Measurements from ENCODE around the gene KLHL12.

KLHL12 gene

DNA sequence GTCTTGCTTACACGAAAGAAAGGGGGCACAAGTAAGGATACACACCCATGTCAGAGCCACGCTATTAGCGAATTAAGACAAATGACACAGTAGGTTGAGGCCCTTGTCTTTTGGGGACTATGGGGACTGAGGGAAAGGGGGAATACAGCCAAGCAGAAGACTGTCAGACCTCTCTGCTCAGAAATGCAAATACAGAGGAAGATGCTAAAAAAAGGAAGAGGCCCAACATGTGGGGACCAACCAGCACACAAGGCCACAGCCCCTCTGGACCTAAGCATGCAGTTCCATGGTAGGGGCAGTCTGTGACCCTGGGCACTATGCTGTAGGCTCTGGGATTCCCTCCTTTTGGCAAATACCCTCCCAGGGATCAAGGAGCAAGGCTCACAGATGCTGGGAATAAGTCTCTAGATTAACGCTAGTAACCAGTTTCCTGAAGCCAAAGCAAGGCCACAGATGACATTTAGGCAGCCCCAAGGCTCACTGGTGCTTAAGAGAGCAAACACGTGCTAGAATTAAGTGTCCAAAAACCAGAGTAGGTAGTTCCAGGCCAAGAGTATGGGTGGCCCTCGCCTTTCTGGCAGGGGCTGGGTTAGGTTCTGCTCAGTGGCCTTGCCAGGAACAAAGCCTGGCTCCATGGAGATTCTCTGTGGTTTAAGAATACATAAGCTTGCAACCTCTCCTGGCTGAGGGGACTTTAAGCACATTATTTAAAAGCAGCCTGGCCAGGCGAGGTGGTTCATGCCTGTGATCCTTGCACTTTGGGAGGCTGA is 76.3 kb downstream of the KLHL12 start:
- ATAC-seq, result no peak
- TF ChIP-seq GLIS3 (CRISPR knock-in tag; IDR thresholded peaks at IDR 0.05), result no peak
- TF ChIP-seq, protein P1, sequence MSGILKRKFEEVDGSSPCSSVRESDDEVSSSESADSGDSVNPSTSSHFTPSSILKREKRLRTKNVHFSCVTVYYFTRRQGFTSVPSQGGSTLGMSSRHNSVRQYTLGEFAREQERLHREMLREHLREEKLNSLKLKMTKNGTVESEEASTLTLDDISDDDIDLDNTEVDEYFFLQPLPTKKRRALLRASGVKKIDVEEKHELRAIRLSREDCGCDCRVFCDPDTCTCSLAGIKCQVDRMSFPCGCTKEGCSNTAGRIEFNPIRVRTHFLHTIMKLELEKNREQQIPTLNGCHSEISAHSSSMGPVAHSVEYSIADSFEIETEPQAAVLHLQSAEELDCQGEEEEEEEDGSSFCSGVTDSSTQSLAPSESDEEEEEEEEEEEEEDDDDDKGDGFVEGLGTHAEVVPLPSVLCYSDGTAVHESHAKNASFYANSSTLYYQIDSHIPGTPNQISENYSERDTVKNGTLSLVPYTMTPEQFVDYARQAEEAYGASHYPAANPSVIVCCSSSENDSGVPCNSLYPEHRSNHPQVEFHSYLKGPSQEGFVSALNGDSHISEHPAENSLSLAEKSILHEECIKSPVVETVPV (CRISPR knock-in tag; IDR thresholded peaks at IDR 0.05), result no peak
- TF ChIP-seq OSR1 (CRISPR knock-in tag; IDR thresholded peaks at IDR 0.05), result no peak
- TF ChIP-seq ZNF70 (CRISPR knock-in tag; IDR thresholded peaks at IDR 0.05), result no peak
- no peak for TF ChIP-seq ZNF565 (CRISPR knock-in tag; conservative IDR thresholded peaks at IDR 0.05; ENCODE audit: low read depth)
- TF ChIP-seq, protein P2, sequence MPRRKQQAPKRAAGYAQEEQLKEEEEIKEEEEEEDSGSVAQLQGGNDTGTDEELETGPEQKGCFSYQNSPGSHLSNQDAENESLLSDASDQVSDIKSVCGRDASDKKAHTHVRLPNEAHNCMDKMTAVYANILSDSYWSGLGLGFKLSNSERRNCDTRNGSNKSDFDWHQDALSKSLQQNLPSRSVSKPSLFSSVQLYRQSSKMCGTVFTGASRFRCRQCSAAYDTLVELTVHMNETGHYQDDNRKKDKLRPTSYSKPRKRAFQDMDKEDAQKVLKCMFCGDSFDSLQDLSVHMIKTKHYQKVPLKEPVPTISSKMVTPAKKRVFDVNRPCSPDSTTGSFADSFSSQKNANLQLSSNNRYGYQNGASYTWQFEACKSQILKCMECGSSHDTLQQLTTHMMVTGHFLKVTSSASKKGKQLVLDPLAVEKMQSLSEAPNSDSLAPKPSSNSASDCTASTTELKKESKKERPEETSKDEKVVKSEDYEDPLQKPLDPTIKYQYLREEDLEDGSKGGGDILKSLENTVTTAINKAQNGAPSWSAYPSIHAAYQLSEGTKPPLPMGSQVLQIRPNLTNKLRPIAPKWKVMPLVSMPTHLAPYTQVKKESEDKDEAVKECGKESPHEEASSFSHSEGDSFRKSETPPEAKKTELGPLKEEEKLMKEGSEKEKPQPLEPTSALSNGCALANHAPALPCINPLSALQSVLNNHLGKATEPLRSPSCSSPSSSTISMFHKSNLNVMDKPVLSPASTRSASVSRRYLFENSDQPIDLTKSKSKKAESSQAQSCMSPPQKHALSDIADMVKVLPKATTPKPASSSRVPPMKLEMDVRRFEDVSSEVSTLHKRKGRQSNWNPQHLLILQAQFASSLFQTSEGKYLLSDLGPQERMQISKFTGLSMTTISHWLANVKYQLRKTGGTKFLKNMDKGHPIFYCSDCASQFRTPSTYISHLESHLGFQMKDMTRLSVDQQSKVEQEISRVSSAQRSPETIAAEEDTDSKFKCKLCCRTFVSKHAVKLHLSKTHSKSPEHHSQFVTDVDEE (CRISPR knock-in tag; IDR thresholded peaks at IDR 0.05), result no peak
- TF ChIP-seq ZC3H10 (CRISPR knock-in tag; IDR thresholded peaks at IDR 0.05), result no peak
- no peak for TF ChIP-seq ZNF8 (CRISPR knock-in tag; IDR thresholded peaks at IDR 0.05)
- no peak for TF ChIP-seq ESRRG (CRISPR knock-in tag; IDR thresholded peaks at IDR 0.05)
- no peak for TF ChIP-seq TOX (CRISPR knock-in tag; IDR thresholded peaks at IDR 0.05; ENCODE audit: borderline replicate concordance)
- TF ChIP-seq CSDC2 (CRISPR knock-in tag; IDR thresholded peaks at IDR 0.05), result no peak
- TF ChIP-seq, protein P3, sequence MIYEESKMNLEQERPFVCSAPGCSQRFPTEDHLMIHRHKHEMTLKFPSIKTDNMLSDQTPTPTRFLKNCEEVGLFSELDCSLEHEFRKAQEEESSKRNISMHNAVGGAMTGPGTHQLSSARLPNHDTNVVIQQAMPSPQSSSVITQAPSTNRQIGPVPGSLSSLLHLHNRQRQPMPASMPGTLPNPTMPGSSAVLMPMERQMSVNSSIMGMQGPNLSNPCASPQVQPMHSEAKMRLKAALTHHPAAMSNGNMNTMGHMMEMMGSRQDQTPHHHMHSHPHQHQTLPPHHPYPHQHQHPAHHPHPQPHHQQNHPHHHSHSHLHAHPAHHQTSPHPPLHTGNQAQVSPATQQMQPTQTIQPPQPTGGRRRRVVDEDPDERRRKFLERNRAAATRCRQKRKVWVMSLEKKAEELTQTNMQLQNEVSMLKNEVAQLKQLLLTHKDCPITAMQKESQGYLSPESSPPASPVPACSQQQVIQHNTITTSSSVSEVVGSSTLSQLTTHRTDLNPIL (CRISPR knock-in tag; IDR thresholded peaks at IDR 0.05; ENCODE audit: low read depth), result no peak

DNA sequence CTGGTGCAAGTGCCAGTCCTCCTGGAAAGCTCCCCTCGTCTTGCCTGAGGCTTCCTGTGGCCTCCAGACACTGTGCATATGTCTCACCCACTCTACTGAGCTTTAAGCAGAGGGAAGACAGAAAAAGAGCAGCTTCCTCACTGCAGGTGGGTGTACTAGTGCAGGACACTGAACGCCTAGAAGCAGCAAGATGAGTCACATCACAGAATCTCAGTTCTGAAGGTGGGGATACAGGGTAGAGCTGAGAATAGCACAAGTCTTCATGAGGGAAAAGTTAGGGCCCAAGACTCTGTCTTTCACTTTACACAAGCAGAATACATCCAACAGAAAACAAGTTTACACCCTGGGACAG is 78.9 kb downstream of the KLHL12 start:
- TF ChIP-seq, protein P2 (CRISPR knock-in tag; IDR thresholded peaks at IDR 0.05), result no peak
- TF ChIP-seq TCF4 (CRISPR knock-in tag; IDR thresholded peaks at IDR 0.05; ENCODE audit: borderline replicate concordance) (no peak), ESRRG (CRISPR knock-in tag; IDR thresholded peaks at IDR 0.05) (no peak), ZNF565 (CRISPR knock-in tag; conservative IDR thresholded peaks at IDR 0.05; ENCODE audit: low read depth) (no peak), ZFP30 (CRISPR knock-in tag; IDR thresholded peaks at IDR 0.05) (no peak), BACH2 (CRISPR knock-in tag; IDR thresholded peaks at IDR 0.05; ENCODE audit: borderline replicate concordance) (no peak), ZC3H10 (CRISPR knock-in tag; IDR thresholded peaks at IDR 0.05) (no peak), TOX (CRISPR knock-in tag; IDR thresholded peaks at IDR 0.05; ENCODE audit: borderline replicate concordance) (no peak), OSR1 (CRISPR knock-in tag; IDR thresholded peaks at IDR 0.05) (no peak), SNAI2 (CRISPR knock-in tag; IDR thresholded peaks at IDR 0.05) (no peak)
- TF ChIP-seq, protein P4, sequence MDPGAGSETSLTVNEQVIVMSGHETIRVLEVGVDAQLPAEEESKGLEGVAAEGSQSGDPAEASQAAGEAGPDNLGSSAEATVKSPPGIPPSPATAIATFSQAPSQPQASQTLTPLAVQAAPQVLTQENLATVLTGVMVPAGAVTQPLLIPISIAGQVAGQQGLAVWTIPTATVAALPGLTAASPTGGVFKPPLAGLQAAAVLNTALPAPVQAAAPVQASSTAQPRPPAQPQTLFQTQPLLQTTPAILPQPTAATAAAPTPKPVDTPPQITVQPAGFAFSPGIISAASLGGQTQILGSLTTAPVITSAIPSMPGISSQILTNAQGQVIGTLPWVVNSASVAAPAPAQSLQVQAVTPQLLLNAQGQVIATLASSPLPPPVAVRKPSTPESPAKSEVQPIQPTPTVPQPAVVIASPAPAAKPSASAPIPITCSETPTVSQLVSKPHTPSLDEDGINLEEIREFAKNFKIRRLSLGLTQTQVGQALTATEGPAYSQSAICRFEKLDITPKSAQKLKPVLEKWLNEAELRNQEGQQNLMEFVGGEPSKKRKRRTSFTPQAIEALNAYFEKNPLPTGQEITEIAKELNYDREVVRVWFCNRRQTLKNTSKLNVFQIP (CRISPR knock-in tag; IDR thresholded peaks at IDR 0.05; ENCODE audit: borderline replicate concordance, low read depth), result no peak
- TF ChIP-seq, protein P3 (CRISPR knock-in tag; IDR thresholded peaks at IDR 0.05; ENCODE audit: low read depth), result no peak
- TF ChIP-seq, protein P5, sequence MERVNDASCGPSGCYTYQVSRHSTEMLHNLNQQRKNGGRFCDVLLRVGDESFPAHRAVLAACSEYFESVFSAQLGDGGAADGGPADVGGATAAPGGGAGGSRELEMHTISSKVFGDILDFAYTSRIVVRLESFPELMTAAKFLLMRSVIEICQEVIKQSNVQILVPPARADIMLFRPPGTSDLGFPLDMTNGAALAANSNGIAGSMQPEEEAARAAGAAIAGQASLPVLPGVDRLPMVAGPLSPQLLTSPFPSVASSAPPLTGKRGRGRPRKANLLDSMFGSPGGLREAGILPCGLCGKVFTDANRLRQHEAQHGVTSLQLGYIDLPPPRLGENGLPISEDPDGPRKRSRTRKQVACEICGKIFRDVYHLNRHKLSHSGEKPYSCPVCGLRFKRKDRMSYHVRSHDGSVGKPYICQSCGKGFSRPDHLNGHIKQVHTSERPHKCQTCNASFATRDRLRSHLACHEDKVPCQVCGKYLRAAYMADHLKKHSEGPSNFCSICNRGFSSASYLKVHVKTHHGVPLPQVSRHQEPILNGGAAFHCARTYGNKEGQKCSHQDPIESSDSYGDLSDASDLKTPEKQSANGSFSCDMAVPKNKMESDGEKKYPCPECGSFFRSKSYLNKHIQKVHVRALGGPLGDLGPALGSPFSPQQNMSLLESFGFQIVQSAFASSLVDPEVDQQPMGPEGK (CRISPR knock-in tag; IDR thresholded peaks at IDR 0.05; ENCODE audit: borderline replicate concordance), result no peak
- no peak for ATAC-seq

Data from SK-N-SH treated with all-trans-retinoic acid at 6 μM for 48 hours (cell line).